ENCODE data around the gene ATOH8.

DNA sequence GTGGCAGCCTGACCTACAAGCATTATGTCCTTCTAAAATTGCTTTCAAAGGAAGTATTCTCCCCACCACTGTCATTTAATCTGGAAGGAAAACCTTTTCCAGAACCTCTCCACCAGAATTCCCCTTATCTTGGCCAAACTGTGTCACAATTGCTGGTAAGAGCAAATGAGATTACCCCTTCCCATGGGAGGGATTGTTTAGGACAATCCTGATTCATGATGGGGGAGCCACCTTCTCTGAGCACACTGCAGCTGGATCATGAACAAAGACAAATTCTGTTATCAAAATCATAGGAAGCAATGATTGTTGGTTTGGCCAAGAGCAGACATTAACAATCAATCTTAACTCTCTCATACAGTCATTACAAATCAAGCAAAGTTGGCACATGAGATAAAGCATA, 18.1 kb upstream of the ATOH8 start:
- TF ChIP-seq POLR2A (IDR thresholded peaks at IDR 0.05), result no peak
- TF ChIP-seq, protein P1, sequence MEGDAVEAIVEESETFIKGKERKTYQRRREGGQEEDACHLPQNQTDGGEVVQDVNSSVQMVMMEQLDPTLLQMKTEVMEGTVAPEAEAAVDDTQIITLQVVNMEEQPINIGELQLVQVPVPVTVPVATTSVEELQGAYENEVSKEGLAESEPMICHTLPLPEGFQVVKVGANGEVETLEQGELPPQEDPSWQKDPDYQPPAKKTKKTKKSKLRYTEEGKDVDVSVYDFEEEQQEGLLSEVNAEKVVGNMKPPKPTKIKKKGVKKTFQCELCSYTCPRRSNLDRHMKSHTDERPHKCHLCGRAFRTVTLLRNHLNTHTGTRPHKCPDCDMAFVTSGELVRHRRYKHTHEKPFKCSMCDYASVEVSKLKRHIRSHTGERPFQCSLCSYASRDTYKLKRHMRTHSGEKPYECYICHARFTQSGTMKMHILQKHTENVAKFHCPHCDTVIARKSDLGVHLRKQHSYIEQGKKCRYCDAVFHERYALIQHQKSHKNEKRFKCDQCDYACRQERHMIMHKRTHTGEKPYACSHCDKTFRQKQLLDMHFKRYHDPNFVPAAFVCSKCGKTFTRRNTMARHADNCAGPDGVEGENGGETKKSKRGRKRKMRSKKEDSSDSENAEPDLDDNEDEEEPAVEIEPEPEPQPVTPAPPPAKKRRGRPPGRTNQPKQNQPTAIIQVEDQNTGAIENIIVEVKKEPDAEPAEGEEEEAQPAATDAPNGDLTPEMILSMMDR (IDR thresholded peaks at IDR 0.05), result no peak
